GM10266 (cell line): Measurements from ENCODE around the gene GALNT17.

ENCODE experiments used
- DNase-seq: peaks from one replicate; pipeline ENCODE4 v3.0.0; 2012; ENCODE audit errors: extremely low spot score
- TF ChIP-seq, protein P1 (sequence below): IDR thresholded peaks from 2 replicates; pipeline ENCODE4 v1.5.1; 2012; ENCODE audit warnings: mild to moderate bottlenecking, low read depth; ENCODE audit not compliant: control insufficient read depth, insufficient read depth; ENCODE audit errors: missing control alignments

The GALNT17 gene

DNA sequence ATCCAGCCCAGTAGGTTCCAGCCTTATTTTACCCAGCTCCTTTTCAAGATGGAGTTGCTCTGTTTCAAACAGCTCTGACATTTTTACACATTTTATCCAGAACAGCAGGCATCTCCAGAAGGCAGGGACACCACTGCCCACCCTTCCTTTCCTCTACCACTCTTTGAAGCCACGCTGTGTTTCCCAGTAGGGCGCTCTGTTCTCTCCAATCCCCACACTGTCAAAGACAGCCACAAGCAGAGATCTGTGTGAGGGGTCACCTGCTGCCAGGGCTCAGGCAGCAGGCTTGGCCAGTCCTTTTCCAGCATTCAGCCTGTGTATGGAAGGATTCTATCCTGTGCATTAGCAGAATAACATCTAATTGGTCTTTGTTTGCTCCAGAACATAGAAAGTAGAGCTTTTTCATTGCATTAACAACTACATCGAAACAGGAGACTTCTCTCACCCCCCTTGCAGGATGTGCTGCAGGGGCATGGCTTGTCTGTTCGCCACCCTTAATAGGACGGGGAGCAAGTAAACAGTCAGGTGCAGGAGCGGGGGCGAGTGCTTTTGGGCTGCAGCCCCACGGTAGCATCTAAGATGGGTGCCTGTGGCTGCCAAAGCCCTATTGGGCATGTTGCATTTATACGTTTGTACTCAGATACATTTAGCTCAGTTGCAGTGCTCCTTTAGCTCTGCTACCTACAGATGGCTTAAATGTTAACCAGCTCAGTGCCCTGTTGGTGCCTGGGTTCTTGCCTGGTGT, 326.1 kb downstream of the GALNT17 start:
- no peak for DNase-seq
- TF ChIP-seq, protein P1, sequence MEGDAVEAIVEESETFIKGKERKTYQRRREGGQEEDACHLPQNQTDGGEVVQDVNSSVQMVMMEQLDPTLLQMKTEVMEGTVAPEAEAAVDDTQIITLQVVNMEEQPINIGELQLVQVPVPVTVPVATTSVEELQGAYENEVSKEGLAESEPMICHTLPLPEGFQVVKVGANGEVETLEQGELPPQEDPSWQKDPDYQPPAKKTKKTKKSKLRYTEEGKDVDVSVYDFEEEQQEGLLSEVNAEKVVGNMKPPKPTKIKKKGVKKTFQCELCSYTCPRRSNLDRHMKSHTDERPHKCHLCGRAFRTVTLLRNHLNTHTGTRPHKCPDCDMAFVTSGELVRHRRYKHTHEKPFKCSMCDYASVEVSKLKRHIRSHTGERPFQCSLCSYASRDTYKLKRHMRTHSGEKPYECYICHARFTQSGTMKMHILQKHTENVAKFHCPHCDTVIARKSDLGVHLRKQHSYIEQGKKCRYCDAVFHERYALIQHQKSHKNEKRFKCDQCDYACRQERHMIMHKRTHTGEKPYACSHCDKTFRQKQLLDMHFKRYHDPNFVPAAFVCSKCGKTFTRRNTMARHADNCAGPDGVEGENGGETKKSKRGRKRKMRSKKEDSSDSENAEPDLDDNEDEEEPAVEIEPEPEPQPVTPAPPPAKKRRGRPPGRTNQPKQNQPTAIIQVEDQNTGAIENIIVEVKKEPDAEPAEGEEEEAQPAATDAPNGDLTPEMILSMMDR = no peak

DNA sequence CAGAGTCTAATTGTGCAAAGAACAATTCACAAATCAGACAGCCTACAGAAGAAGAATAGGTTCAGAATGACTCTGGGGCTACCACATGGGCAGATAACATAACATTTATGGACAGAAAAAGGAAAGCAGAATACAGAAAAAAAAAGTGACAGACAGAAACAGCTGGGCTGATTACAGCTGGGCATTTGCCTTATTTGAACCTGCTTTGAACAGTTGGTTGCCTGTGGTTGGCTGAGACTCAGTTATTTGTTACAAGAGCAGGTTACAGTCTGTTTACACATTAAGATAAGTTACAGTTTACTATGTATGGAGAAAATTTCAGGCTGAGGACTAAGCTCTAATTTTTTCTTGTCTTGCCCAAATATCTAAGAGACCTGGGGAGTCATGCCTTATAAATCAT, 327.2 kb downstream of the GALNT17 start:
- TF ChIP-seq, protein P1 = no peak
- DNase-seq = no peak

DNA sequence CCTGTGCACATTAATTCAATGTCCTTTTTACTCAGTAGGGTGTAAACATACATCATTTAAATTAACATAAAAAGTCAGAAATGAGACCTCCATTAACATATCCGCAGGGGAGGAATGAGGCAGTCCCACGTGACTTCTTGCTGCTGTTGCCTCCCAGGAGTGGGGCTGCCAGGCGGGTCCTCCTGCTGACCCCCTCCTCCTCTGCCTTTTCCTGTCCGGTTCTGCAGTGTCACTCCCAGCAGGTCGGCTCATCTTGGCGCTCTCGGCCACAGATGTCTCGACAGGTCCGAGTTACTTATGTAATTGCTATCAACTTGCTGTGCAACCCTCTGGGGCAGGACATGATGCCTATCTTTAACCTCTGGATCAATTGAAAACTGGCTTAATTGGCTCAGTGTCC, 329.6 kb downstream of the GALNT17 start:
- TF ChIP-seq, protein P1 = no peak
- DNase-seq = no peak

DNA sequence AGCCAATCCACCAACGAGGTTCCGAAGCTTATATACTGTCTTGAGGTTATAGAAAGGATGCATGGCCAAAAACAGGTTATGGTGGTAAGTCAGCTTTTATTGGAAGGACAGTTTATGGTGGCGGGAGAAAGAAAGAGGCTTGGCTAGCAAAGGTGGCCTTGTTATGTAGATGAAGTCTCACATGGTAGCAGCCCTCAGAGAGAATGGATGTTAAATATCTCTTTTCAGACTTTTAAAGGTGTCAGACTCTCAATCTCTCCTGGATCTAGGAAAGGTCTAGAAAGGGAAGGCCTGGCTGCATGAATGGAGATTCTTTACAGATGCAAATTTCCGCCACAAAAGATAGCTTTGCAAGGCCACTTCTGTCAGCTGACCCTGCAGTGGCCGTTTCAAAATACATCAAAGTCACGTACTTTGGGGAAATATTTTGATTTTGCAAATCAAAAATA, 333.8 kb downstream of the GALNT17 start:
- no peak for DNase-seq
- TF ChIP-seq, protein P1 = no peak

DNA sequence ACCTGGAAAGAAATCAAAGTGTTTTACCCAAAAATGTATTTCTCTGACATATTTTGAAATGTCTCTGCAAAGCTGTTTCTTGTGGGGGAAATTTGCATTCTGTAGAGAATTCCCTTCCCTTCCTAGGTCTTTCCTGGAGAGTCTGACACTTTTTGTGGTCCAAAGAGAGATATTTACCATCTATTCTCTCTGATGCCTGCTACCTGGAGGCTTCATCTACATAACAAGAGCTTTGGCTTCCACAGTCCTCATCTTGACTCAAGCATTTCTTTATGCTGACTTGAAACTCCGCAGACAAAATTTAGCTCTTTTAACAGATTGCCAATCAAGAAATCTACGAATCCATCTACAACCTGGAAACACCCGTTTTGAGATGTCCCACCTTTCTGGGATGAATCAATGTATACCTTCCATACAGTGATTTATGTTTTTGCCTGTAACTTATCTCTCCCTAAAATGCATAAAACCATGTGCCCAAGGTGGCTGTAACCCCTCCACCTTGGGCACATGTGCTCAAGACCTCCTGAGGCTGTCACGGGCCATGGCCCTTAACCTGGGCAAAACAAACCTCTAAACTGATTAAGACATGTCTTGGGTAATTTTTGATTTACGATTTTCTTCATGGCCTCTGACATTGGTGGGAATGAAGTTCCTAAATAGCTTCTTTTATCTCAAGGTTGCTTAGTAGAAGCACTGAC, 334.7 kb downstream of the GALNT17 start:
- TF ChIP-seq, protein P1 = no peak
- no peak for DNase-seq

DNA sequence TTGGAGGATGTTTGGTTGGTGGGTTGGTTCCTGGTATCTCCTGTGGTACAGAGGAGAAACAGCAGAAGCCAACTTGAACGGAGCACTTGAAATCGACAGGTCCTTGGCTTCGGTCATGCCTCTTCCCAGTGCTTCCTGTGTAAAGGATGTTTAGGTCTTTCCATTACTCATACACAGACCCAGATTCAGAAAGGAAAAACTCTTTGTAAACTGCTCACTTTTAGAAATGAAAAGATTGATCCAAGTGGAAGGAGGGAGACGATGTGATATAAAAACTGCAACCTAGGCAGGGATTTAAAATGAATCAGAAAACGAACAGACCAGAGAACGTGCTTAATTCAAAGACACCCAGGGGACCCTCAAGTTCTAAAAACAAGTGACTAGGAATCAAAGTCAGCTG, 338.4 kb downstream of the GALNT17 start:
- TF ChIP-seq, protein P1 = no peak
- no peak for DNase-seq

DNA sequence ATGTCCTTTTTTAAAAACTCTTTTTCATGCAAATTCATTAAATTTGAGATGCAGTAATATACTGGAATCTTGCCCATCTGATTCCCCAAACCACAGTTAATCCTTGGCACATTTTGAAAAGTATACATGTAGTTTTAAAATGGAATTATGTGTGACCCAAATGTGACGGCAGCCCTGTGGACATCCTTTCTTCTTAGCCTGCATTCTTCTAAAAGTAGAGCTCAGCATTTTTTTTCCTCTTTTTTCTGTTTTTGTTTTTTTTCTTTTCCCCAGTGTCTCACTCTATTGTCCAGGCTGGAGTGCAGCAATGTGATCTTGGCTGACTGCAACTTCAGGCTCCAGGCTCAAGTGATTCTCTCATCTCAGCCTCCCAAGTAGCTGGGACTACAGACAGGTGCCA, 338.9 kb downstream of the GALNT17 start:
- DNase-seq = no peak
- TF ChIP-seq, protein P1 = no peak
